ENCODE results near the gene CLCN5. TPM values are rescaled to one million over a fixed set of nuclear protein-coding genes. Genes with fewer than 3 reads are reported as not detected.
A peak's percentile ranks its signal among the peaks of the same experiment; 100 is the strongest.

CLCN5 gene
- total and polyA plus RNA-seq, 8 donors = 1.5 to 5.3 (median 2.5) TPM

GRCh38 chrX:50088645-50089044 is 166.2 kb downstream of the CLCN5 start:
- intact Hi-C loops (cut with DNase I) = no loop called here
- DNase-seq (no peak), ATAC-seq (no peak)

GRCh38 chrX:50093625-50094024 is 171.2 kb downstream of the CLCN5 start:
- peak in 3 of 4 donors; percentile 66 to 84 (median 76) for ATAC-seq
- 60 to 65% methylated on average over 4 of the region's 4 CpGs for WGBS, 2 donors
- FAIRE-seq = no peak
- no peak overlapping the region for H3K4me3 ChIP-seq
- no peaks in the 10 kb centered on the region for H3K36me3 ChIP-seq
- no peaks in the 10 kb centered on the region for H3K4me1 ChIP-seq
- H3K9me3 ChIP-seq = no peaks in the 10 kb centered on the region
- no peaks in the 10 kb centered on the region for H3K27me3 ChIP-seq
- intact Hi-C loops (cut with DNase I) = no loop called here
- no peak for DNase-seq
- no peak overlapping the region for H3K27ac ChIP-seq
- no peak for TF ChIP-seq CTCF (IDR thresholded peaks at IDR 0.05)

More at GRCh38 chrX:50088645-50089044, 166.2 kb downstream of the CLCN5 start:
- no peak overlapping the region for H3K27ac ChIP-seq
- no peak for TF ChIP-seq CTCF (IDR thresholded peaks at IDR 0.05)
- no peaks in the 10 kb centered on the region for H3K9me3 ChIP-seq
- no peaks in the 10 kb centered on the region for H3K36me3 ChIP-seq
- H3K4me1 ChIP-seq = no peaks in the 10 kb centered on the region
- WGBS, 2 donors = 61 to 87% methylated on average over 3 of the region's 3 CpGs
- H3K27me3 ChIP-seq = no peaks in the 10 kb centered on the region
- no peak for FAIRE-seq
- no peak overlapping the region for H3K4me3 ChIP-seq

GRCh38 chrX:50097071-50097470 is 174.7 kb downstream of the CLCN5 start:
- Histone ChIP-seq H3K9me3 (no peaks in the 10 kb centered on the region), H3K27me3 (no peaks in the 10 kb centered on the region), H3K36me3 (no peaks in the 10 kb centered on the region), H3K4me3 (no peak overlapping the region), H3K27ac (no peak overlapping the region), H3K4me1 (no peaks in the 10 kb centered on the region)
- no peak for DNase-seq
- TF ChIP-seq CTCF (IDR thresholded peaks at IDR 0.05) = no peak
- intact Hi-C loops (cut with DNase I) = no loop called here
- WGBS, 2 donors = 74 to 86% methylated on average over 4 of the region's 4 CpGs
- ATAC-seq = no peak
- no peak for FAIRE-seq

- DNase-seq (peak in 3 of 6 donors; percentile 23 to 47 (median 39)), FAIRE-seq (no peak), ATAC-seq (peak; percentile 31 to 83 (median 68))
- H3K9me3 ChIP-seq = no peaks in the 10 kb centered on the region
- no peaks in the 10 kb centered on the region for H3K4me1 ChIP-seq
- TF ChIP-seq CTCF (IDR thresholded peaks at IDR 0.05) = no peak
- H3K36me3 ChIP-seq = no peaks in the 10 kb centered on the region
- H3K27ac ChIP-seq = no peak overlapping the region
- intact Hi-C loops (cut with DNase I) = no loop called here
- 33 to 41% methylated on average over 3 of the region's 3 CpGs for WGBS, 2 donors
- H3K27me3 ChIP-seq = no peaks in the 10 kb centered on the region
- no peak overlapping the region for H3K4me3 ChIP-seq
Observed at GRCh38 chrX:50098241-50098640, 175.8 kb downstream of the CLCN5 start.

GRCh38 chrX:50098749-50099148 is 176.4 kb downstream of the CLCN5 start:
- intact Hi-C loops (cut with DNase I) = no loop called here
- Histone ChIP-seq H3K36me3 (no peaks in the 10 kb centered on the region), H3K4me3 (no peak overlapping the region), H3K4me1 (no peaks in the 10 kb centered on the region), H3K27ac (no peak overlapping the region), H3K27me3 (no peaks in the 10 kb centered on the region), H3K9me3 (no peaks in the 10 kb centered on the region)
- TF ChIP-seq CTCF (IDR thresholded peaks at IDR 0.05) = no peak
- WGBS, 2 donors = 80 to 88% methylated on average over 5 of the region's 5 CpGs
- FAIRE-seq (no peak), DNase-seq (no peak), ATAC-seq (no peak)
